HG03064 (cell line): Measurements from ENCODE around the gene SLAMF7.

Experiments
- ATAC-seq: cut with Tn5 transposase; IDR thresholded peaks from one replicate; pipeline ENCODE4 v1.9.1; 2021; ENCODE audit warnings: low read depth; ENCODE audit not compliant: unreplicated experiment

Gene SLAMF7

DNA sequence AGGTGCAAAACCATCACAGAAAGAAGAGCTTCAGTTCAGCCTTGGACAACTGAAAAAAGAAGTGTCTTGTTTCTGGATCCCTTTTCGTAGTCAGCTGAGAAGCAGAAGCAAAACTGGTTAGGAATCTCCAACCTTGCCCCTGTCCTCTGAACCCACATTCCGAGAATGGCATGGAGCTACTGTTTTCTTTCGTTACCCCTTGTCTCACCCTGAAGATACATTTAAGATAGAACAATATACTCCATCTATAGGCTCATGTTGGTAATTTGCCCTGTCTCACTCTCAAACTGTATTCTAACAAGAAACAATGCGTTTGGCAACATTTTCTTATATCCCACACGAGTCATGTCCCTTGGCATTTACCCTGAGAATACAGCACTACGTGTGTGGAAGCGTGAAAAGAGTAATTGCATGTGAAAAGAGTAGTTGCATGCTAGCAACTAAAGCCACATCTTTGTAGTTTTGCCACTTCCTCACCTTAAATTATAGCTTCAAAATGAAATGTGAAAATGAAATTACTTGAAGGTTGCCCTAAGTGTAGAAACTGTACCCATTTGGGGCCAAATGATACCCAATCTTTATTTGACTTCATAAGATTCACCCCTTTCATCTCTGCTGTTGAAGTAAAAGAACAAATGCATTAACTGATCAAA, 5.3 kb downstream of the SLAMF7 start:
- ATAC-seq, result no peak

DNA sequence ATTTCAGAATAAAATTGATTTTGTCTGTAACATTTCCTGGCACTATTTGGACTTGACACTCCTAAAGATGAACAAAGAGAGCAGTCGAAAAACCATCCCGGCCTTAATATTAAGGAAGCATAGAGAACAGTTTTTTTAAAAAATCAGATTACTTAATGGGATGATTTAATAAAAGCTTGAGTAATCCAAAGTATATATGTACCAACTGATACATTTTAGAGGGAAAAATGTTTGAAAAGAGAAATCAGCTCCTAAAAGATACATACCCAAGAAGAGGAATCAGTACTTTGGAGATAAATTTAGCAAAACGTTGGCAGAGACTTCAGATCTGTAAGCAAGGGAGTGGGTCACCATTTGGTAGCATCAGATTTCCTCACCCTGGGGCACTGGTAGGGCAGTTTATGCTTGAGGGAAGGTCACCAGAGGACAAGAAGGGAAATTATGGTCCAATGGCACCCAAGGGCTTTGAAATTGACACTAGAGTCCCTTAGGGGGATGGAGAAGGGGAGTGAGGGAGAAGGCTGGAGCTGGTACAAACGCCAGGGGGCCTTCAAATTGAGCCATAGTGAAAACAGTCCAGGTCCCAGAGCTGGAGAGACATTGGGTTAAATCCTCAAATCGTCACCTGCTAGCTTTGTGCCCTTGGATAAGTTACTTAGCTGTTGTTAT, 5.9 kb downstream of the SLAMF7 start:
- ATAC-seq, result no peak

DNA sequence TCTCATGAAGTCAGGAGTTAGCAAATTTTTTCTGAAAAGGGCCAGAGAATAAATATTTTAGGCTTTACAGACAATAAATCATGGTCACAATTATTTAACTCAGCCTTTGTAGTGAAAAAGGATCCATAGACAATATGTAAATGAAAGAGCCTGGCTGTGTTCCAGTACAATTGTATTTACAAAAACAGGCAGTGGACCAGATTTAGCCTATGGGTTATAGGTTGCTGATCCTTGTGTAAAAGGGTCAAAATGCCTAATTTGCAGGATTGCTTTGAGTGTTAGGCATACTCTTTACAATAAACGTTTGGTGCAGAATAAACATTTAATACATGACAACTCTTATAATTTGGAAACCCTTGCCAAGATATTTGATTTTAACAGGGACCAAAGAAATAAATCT, 6.5 kb downstream of the SLAMF7 start:
- ATAC-seq, result no peak

- no peak for ATAC-seq
Observed at GRCh38 chr1:160746836-160747500, 7.9 kb downstream of the SLAMF7 start.

- no peak for ATAC-seq
Observed at GRCh38 chr1:160747717-160748116, 8.7 kb downstream of the SLAMF7 start.

DNA sequence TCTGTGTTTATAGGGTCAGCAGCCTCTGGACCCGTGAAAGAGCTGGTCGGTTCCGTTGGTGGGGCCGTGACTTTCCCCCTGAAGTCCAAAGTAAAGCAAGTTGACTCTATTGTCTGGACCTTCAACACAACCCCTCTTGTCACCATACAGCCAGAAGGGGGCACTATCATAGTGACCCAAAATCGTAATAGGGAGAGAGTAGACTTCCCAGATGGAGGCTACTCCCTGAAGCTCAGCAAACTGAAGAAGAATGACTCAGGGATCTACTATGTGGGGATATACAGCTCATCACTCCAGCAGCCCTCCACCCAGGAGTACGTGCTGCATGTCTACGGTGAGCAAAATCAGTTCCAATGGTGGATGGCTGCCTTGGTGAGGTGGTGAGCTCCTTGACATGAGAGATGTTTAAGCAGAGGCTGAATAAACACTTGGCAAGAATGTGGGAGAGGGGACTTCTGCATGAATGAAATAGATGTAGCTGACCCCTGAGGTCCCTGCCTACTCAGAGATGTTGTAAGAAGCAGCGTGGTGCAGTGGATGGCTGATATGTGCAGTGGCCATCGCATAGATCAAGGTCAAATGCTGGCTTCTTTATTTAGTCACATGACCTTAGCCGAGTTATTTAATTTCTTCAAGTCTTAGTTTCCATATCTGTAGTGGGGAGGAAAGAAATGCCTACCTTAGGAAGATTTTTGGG, 9.3 kb downstream of the SLAMF7 start:
- no peak for ATAC-seq

GRCh38 chr1:160748878-160749269, 9.8 kb downstream of the SLAMF7 start:
- no peak for ATAC-seq

- no peak for ATAC-seq
Observed at GRCh38 chr1:160750608-160751007, 11.6 kb downstream of the SLAMF7 start.

GRCh38 chr1:160752406-160752805, 13.4 kb downstream of the SLAMF7 start:
- no peak for ATAC-seq

DNA sequence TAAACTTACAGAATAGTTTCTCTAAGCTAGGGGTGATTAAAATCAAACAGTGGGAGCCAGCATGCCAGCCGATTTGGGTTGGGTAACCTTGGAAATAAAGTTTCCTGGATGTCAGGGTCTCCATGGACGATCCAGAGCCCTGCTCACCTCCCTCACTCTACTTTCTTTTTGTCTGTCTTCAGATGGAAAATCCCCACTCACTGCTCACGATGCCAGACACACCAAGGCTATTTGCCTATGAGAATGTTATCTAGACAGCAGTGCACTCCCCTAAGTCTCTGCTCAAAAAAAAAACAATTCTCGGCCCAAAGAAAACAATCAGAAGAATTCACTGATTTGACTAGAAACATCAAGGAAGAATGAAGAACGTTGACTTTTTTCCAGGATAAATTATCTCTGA, 13.9 kb downstream of the SLAMF7 start:
- no peak for ATAC-seq

DNA sequence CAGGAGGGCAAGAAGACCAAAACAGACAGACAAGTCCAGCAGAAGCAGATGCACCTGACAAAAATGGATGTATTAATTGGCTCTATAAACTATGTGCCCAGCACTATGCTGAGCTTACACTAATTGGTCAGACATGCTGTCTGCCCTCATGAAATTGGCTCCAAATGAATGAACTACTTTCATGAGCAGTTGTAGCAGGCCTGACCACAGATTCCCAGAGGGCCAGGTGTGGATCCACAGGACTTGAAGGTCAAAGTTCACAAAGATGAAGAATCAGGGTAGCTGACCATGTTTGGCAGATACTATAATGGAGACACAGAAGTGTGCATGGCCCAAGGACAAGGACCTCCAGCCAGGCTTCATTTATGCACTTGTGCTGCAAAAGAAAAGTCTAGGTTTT, 14.5 kb downstream of the SLAMF7 start:
- no peak for ATAC-seq

- no peak for ATAC-seq
Observed at GRCh38 chr1:160755461-160755860, 16.4 kb downstream of the SLAMF7 start.

- ATAC-seq, result peak; percentile 41
Observed at GRCh38 chr1:160755911-160756848, 17.1 kb downstream of the SLAMF7 start.

DNA sequence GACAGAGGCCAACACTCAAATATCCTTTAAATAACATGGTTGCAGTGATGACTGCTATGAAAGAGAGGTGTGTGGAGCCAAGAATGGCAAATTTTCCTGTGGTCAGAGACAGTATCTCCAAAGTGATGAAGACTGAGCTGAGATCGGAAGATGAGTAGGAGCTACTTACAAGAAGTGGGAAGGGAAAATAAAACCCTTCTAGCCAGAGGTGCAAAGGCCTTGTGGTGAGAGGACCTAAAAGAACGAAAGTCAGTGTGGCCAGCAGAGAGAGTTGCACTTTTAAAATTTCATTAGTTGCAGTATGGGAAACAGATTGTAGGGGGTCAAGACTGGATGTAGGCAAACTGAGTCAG, 17.8 kb downstream of the SLAMF7 start:
- ATAC-seq, result no peak

DNA sequence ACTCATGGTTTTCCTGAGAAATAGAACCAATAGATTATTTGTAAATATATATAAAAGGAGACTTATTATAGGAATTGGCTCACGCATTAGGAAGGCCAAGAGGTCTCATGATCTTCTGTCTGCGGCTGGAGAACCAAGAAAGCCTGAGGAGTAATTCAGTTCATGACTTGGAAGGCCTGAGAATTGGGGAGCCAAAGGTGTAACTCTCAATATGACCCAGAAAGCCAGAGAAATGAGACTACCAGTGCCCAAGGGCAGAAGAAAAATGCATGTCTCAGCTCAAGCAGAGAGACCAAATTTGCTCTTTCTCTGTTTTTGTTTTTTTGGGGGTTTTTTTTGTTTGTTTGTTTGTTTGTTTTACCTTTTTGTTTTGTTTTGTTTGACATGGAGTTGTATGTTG, 19.5 kb downstream of the SLAMF7 start:
- no peak for ATAC-seq

DNA sequence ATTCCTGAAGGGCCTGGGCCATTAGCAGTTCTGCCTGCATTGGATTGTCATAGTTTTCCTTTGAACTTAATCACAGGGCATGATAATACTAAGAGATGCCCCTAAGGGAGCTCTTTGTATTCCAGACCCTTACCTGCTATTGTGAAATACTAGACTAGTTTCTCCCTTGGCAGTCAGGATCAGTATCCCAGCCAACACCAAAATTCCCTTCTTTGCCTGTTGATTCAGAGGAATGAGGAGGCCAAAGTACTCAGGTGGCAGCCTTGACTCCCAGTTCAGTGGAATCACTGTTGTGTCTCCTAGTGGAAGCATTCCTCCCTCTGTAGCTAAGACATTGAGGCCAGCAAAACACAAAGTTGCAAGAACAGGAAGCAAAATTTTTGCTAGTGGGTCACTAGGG, 20.7 kb downstream of the SLAMF7 start:
- ATAC-seq, result no peak

DNA sequence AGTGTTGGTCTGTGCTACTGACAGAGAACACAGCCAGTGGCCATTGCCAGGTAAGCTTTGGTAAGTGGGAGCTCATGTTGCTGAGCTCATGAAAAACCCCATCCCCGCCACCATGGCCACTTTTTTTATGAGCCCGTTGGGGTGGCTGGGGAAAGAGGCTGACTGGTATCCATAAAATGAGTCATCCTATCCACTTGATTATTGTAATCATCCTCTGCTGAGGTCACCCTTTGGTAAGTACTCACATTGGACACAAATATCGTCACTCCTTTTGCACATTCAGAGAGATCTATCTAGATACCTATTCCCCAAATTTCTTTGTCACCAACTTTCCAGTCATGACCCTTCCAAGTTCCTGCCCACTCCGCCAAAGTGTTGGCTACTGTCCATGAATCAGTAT, 22.0 kb downstream of the SLAMF7 start:
- no peak for ATAC-seq

DNA sequence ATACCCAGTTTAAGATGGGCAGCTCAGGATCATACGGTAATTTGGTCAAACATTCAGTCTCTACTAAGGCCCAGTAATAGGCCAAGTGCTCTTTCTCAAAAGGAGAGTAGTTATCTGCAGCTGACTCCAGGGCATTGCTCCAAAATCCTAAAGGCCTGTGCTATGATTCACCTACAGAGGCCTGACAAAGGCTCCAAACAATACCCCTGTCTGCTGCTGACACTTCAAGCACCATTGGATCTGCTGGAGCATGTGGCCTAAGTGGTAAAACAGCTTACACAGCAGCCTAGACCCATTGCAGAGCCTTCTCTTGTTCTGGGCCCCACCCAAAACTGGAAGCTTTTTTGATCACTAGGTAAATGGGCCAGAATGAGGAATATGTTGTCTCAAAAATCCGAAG, 22.8 kb downstream of the SLAMF7 start:
- ATAC-seq, result no peak

DNA sequence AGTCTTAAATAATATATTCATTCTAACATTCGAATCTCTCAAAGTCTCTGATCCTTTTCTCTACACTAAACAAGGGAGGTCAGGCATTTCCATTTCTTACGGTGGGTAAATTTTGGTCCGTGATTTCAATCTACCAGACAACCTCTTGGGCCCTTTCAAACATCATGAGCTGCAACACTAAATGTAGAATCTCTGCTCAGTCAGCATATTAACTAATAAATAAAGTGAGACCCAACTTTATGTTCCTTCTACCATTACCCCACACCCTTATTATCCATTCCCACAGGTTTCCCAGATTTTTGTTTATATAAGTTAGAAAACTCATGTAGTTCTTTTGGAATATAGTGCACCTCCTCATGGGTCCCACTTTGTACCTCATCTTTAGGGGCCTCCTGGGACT, 24.9 kb downstream of the SLAMF7 start:
- ATAC-seq, result no peak
